Neuronal stem cell (in vitro differentiated cells): ENCODE results near the gene FHL5.

Experiments used
- DNase-seq: peaks from one replicate; pipeline ENCODE4 v3.0.0-alpha.2; 2013; ENCODE audit warnings: low spot score
- H2AFZ ChIP-seq: one replicate; pipeline ENCODE4 v1.6.1; 2013; ENCODE audit warnings: mild to moderate bottlenecking, low read length, inconsistent platforms
- H2AK5ac ChIP-seq: 2 replicates; pipeline ENCODE4 v1.6.1; 2013; ENCODE audit warnings: low read depth, mild to moderate bottlenecking, inconsistent platforms, low read length, moderate library complexity, mixed read lengths
- H2BK120ac ChIP-seq: 2 replicates; pipeline ENCODE4 v1.6.1; 2013; ENCODE audit warnings: low read depth, mild to moderate bottlenecking, inconsistent platforms, low read length, moderate library complexity, mixed read lengths
- H2BK12ac ChIP-seq: one replicate; pipeline ENCODE4 v1.6.1; 2013; ENCODE audit warnings: low read length, inconsistent platforms
- H2BK15ac ChIP-seq: 2 replicates; pipeline ENCODE4 v1.6.1; 2013; ENCODE audit warnings: mild to moderate bottlenecking, low read length, inconsistent platforms, mixed read lengths
- H2BK5ac ChIP-seq: one replicate; pipeline ENCODE4 v1.6.1; 2013; ENCODE audit warnings: inconsistent platforms, mild to moderate bottlenecking, low read length, moderate library complexity
- H3K14ac ChIP-seq: one replicate; pipeline ENCODE4 v1.6.1; 2013; ENCODE audit warnings: low read length, inconsistent platforms
- H3K18ac ChIP-seq: 2 replicates; pipeline ENCODE4 v1.6.1; 2013; ENCODE audit warnings: low read length, inconsistent platforms
- H3K23ac ChIP-seq: 2 replicates; pipeline ENCODE4 v1.6.1; 2013; ENCODE audit warnings: low read depth, mild to moderate bottlenecking, mixed read lengths, low read length, inconsistent platforms; ENCODE audit not compliant: poor library complexity
- H3K27ac ChIP-seq: replicated peaks from 3 replicates; pipeline ENCODE4 v1.5.1; 2013; ENCODE audit warnings: low read length, inconsistent platforms
- H3K27me3 ChIP-seq, 3 experiments: 2 replicates each; pipeline ENCODE4 v1.6.1; 2013; ENCODE audit warnings: low read length in 3 of 3, mild to moderate bottlenecking in 2 of 3, inconsistent platforms in 1 of 3, low read depth in 1 of 3, mixed read lengths in 1 of 3, moderate library complexity in 1 of 3; ENCODE audit not compliant: control insufficient read depth in 3 of 3, insufficient read depth in 3 of 3
- H3K36me3 ChIP-seq, 2 donors: replicated peaks in 1 of 2; 2 replicates each; pipeline ENCODE4 v1.6.1; 2013; ENCODE audit warnings: low read length in 2 of 2; ENCODE audit not compliant: control insufficient read depth in 2 of 2, insufficient read depth in 2 of 2
- H3K4ac ChIP-seq: 2 replicates; pipeline ENCODE4 v1.6.1; 2013; ENCODE audit warnings: inconsistent platforms, mild to moderate bottlenecking, low read length, moderate library complexity
- H3K4me1 ChIP-seq, 2 donors: 1 replicate in 1 of 2; 2 replicates in 1 of 2; pipeline ENCODE4 v1.6.1; 2013; ENCODE audit warnings: low read length in 2 of 2, low read depth in 1 of 2; ENCODE audit not compliant: control insufficient read depth in 2 of 2, insufficient read depth in 1 of 2
- H3K4me2 ChIP-seq: one replicate; pipeline ENCODE4 v1.6.1; 2013; ENCODE audit warnings: mild to moderate bottlenecking, low read length, inconsistent platforms; ENCODE audit not compliant: insufficient read depth, poor library complexity, severe bottlenecking
- H3K4me3 ChIP-seq, 2 donors: 2 replicates each; pipeline ENCODE4 v1.5.1; 2013; ENCODE audit warnings: low read length in 2 of 2, mild to moderate bottlenecking in 2 of 2, inconsistent platforms in 1 of 2, moderate library complexity in 1 of 2
- H3K79me1 ChIP-seq: one replicate; pipeline ENCODE4 v1.6.1; 2013; ENCODE audit warnings: low read depth, mild to moderate bottlenecking, inconsistent platforms, low read length, moderate library complexity
- H3K9ac ChIP-seq: one replicate; pipeline ENCODE4 v1.6.1; 2013; ENCODE audit warnings: mild to moderate bottlenecking, low read depth, low read length, inconsistent platforms; ENCODE audit not compliant: poor library complexity
- H3K9me3 ChIP-seq, 2 donors: replicated peaks in 1 of 2; 2 replicates each; pipeline versions ENCODE3 to v1.6.1; 2013; ENCODE audit warnings: low read length in 2 of 2, mild to moderate bottlenecking in 2 of 2, inconsistent platforms in 1 of 2, low read depth in 1 of 2, mixed read lengths in 1 of 2, moderate library complexity in 1 of 2; ENCODE audit not compliant: control insufficient read depth in 2 of 2, insufficient read depth in 1 of 2
- H4K8ac ChIP-seq: one replicate; pipeline ENCODE4 v1.6.1; 2013; ENCODE audit warnings: low read depth, mild to moderate bottlenecking, inconsistent platforms, low read length, moderate library complexity
- H4K91ac ChIP-seq: one replicate; pipeline ENCODE4 v1.6.1; 2013; ENCODE audit warnings: low read length, low read depth, mild to moderate bottlenecking, inconsistent platforms; ENCODE audit not compliant: poor library complexity
- WGBS, 2 donors: extraction: QIAGEN DNeasy Blood & Tissue Kit; methylation state at CpG; one replicate each; pipeline ENCODE4 v1.1.7; 2013; ENCODE audit warnings: missing lambda C conversion rate in 2 of 2, mixed read lengths in 1 of 2; ENCODE audit not compliant: insufficient read length in 2 of 2, insufficient replicate concordance in 1 of 2; ENCODE audit errors: extremely low coverage in 2 of 2; 5-methylcytosine and 5-hydroxymethylcytosine counted together

Gene FHL5

DNA sequence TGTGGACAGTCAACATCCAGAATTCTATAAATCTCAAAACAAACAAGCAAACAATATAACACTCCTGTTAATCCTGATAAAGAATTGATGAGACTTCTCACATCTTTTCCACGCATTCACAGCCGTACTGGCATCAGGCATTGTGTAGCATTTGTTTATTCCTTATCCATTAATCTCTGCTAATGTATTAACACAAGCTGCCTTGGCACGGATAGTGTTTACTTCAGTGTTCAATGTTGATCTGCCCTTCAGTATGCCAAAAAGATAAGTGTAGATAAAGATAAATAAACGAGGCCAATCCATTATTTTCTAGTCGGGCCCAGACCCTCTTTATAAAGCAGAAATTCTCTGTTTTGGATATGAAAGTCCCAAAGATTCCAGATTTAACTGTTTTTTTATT lies 25.2 kb upstream of the FHL5 start:
- H3K4ac ChIP-seq = no peak overlapping the region
- H2BK15ac ChIP-seq = no peak overlapping the region
- H3K23ac ChIP-seq = no peak overlapping the region
- no peak overlapping the region for H2BK120ac ChIP-seq
- no peak overlapping the region for H3K9ac ChIP-seq
- no peak overlapping the region for H3K14ac ChIP-seq
- H3K4me3 ChIP-seq = no peak overlapping the region
- H3K4me2 ChIP-seq = no peak overlapping the region
- no peak overlapping the region for H3K18ac ChIP-seq
- DNase-seq = no peak
- H4K8ac ChIP-seq = no peak overlapping the region
- H3K27ac ChIP-seq = no peak overlapping the region
- H3K27me3 ChIP-seq = no peaks in the 10 kb centered on the region
- H3K9me3 ChIP-seq = no peaks in the 10 kb centered on the region
- no CpG with 5 or more reads among the region's 5 CpGs for WGBS, 2 donors
- H3K79me1 ChIP-seq = no peaks in the 10 kb centered on the region
- H2AFZ ChIP-seq = no peak overlapping the region
- no peaks in the 10 kb centered on the region for H3K4me1 ChIP-seq
- H4K91ac ChIP-seq = no peak overlapping the region
- H3K36me3 ChIP-seq = peaks cover 3 to 97% of the 10 kb centered on the region in 2 donors
- no peak overlapping the region for H2BK12ac ChIP-seq
- H2AK5ac ChIP-seq = no peak overlapping the region
- H2BK5ac ChIP-seq = no peak overlapping the region

DNA sequence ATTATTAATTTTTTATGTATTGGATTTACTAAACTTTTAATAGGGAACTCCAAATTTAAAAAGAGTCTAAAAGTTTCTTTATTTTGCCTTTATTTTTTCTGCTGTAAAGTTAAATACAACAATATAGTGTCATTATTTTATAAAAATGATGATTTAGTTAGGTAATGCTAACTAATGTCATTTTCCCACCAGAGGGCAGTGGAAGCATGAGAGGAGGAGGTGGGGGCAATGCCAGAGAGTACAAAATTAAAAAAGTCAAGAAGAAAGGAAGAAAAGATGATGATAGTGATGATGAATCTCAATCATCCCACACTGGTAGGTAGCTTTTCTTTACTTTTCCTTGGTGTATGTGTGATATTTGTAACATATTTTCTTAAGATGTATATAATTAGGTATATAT lies 20.2 kb upstream of the FHL5 start:
- no peak overlapping the region for H3K4me2 ChIP-seq
- H3K27me3 ChIP-seq = no peaks in the 10 kb centered on the region
- H3K18ac ChIP-seq = no peak overlapping the region
- no peak overlapping the region for H2BK12ac ChIP-seq
- H3K4me3 ChIP-seq = no peak overlapping the region
- no peak overlapping the region for H3K14ac ChIP-seq
- H2BK5ac ChIP-seq = no peak overlapping the region
- H3K79me1 ChIP-seq = no peaks in the 10 kb centered on the region
- no peak overlapping the region for H2AFZ ChIP-seq
- H2BK120ac ChIP-seq = no peak overlapping the region
- H4K91ac ChIP-seq = no peak overlapping the region
- H3K23ac ChIP-seq = no peak overlapping the region
- H3K4me1 ChIP-seq = no peaks in the 10 kb centered on the region
- DNase-seq = no peak
- H3K27ac ChIP-seq = no peak overlapping the region
- H2BK15ac ChIP-seq = no peak overlapping the region
- no peak overlapping the region for H2AK5ac ChIP-seq
- no peak overlapping the region for H3K4ac ChIP-seq
- peaks cover 1 to 100% of the 10 kb centered on the region in 2 donors for H3K36me3 ChIP-seq
- no peak overlapping the region for H3K9ac ChIP-seq
- no peaks in the 10 kb centered on the region for H3K9me3 ChIP-seq
- H4K8ac ChIP-seq = no peak overlapping the region

DNA sequence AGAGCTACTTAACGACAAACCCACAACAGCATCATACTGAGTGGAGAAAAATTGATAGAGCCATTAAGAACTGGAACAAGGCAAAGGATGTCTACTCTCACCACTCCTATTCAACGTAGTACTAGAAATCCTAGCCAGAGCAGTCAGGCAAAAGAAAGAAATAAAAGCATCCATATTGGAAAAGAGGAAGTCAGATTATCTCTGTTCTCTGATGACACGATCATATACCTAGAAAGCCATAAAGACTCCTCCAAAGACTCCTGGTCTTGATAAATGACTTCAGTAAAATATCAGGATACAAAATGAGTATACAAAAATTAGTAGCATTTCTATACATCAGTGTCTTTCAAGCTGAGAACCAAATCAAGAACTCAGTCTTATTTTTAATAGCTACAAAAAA lies 17.0 kb upstream of the FHL5 start:
- Histone ChIP-seq H3K9ac (no peak overlapping the region), H3K36me3 (peaks cover 0 to 100% of the 10 kb centered on the region in 2 donors), H3K23ac (no peak overlapping the region), H2BK5ac (no peak overlapping the region), H3K4me1 (no peaks in the 10 kb centered on the region), H3K14ac (no peak overlapping the region), H2BK15ac (no peak overlapping the region), H3K4ac (no peak overlapping the region), H2BK120ac (no peak overlapping the region), H2BK12ac (no peak overlapping the region), H3K4me2 (no peak overlapping the region), H3K9me3 (no peaks in the 10 kb centered on the region), H3K27me3 (no peaks in the 10 kb centered on the region), H2AK5ac (no peak overlapping the region), H3K27ac (no peak overlapping the region), H3K18ac (no peak overlapping the region), H3K79me1 (no peaks in the 10 kb centered on the region), H2AFZ (no peak overlapping the region), H3K4me3 (no peak overlapping the region), H4K91ac (no peak overlapping the region), H4K8ac (no peak overlapping the region)
- WGBS, 2 donors = no CpG with 5 or more reads among the region's 3 CpGs
- DNase-seq = no peak

DNA sequence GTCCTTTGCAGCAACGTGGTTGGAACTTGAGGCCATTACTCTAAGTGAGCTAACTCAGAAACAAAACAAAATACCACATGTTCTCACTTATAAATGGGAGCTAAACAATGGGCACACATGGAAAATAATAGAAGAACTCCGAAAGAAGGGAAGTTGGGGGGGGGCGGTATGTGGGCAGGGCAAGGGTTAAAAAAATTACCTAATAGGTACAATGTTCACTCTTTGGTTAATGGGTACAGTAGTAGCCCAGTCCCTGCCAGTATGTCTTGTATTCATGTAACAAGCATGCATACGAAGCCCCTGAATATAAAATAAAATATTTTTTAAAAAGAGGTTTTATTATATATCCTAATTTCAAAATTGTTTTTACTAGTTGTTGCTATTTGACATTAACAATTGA lies 15.3 kb upstream of the FHL5 start:
- H3K4me2 ChIP-seq = no peak overlapping the region
- H2BK120ac ChIP-seq = no peak overlapping the region
- H4K8ac ChIP-seq = no peak overlapping the region
- no peak overlapping the region for H2AK5ac ChIP-seq
- no peak overlapping the region for H2BK12ac ChIP-seq
- no peak overlapping the region for H2AFZ ChIP-seq
- no peaks in the 10 kb centered on the region for H3K79me1 ChIP-seq
- H4K91ac ChIP-seq = no peak overlapping the region
- H3K9ac ChIP-seq = no peak overlapping the region
- no peak overlapping the region for H3K27ac ChIP-seq
- H3K4me1 ChIP-seq = no peaks in the 10 kb centered on the region
- no peak overlapping the region for H2BK5ac ChIP-seq
- no peaks in the 10 kb centered on the region for H3K9me3 ChIP-seq
- no peak overlapping the region for H3K14ac ChIP-seq
- no peak overlapping the region for H3K18ac ChIP-seq
- H3K4ac ChIP-seq = no peak overlapping the region
- no peak overlapping the region for H2BK15ac ChIP-seq
- no CpG with 5 or more reads among the region's 4 CpGs for WGBS, 2 donors
- no peak for DNase-seq
- no peaks in the 10 kb centered on the region for H3K27me3 ChIP-seq
- no peak overlapping the region for H3K23ac ChIP-seq
- no peak overlapping the region for H3K4me3 ChIP-seq
- peaks cover 0 to 100% of the 10 kb centered on the region in 2 donors for H3K36me3 ChIP-seq
